ENCODE results near the gene PDE9A. TPM values are rescaled to one million over a fixed set of nuclear protein-coding genes. Genes with fewer than 3 reads are reported as not detected.

Gene PDE9A
- total RNA-seq, 1 donor from 2014 or later: 31.4 TPM

GRCh38 chr21:42679319-42680057 is 26.1 kb downstream of the PDE9A start:
- H3K4me1 Mint-ChIP-seq: peaks cover 45% of the 10 kb centered on the region
- H3K9me3 Mint-ChIP-seq: no peaks in the 10 kb centered on the region
- TF ChIP-seq CTCF (conservative IDR thresholded peaks at IDR 0.05): no peak
- H3K4me3 Mint-ChIP-seq: no peak overlapping the region
- H3K36me3 Mint-ChIP-seq (ENCODE audit: low read depth): peaks cover 12% of the 10 kb centered on the region
- no peaks in the 10 kb centered on the region for H3K27me3 Mint-ChIP-seq (ENCODE audit: low read depth)
- no peak overlapping the region for H3K27ac Mint-ChIP-seq (ENCODE audit: unreplicated experiment)
- no peak for DNase-seq (ENCODE audit: low read depth, low spot score)

- Mint-ChIP-seq H3K4me1 (peaks cover 40% of the 10 kb centered on the region), H3K9me3 (no peaks in the 10 kb centered on the region), H3K27ac (ENCODE audit: unreplicated experiment) (no peak overlapping the region), H3K36me3 (ENCODE audit: low read depth) (peaks cover 12% of the 10 kb centered on the region), H3K4me3 (no peak overlapping the region), H3K27me3 (ENCODE audit: low read depth) (no peaks in the 10 kb centered on the region)
- no peak for TF ChIP-seq CTCF (conservative IDR thresholded peaks at IDR 0.05)
- DNase-seq (ENCODE audit: low read depth, low spot score): no peak
Observed at GRCh38 chr21:42680058-42680330, 26.6 kb downstream of the PDE9A start.

- H3K27ac Mint-ChIP-seq (ENCODE audit: unreplicated experiment): no peak overlapping the region
- H3K4me3 Mint-ChIP-seq: no peak overlapping the region
- H3K4me1 Mint-ChIP-seq: peaks cover 36% of the 10 kb centered on the region
- no peaks in the 10 kb centered on the region for H3K9me3 Mint-ChIP-seq
- no peaks in the 10 kb centered on the region for H3K27me3 Mint-ChIP-seq (ENCODE audit: low read depth)
- peaks cover 12% of the 10 kb centered on the region for H3K36me3 Mint-ChIP-seq (ENCODE audit: low read depth)
- DNase-seq (ENCODE audit: low read depth, low spot score): no peak
- no peak for TF ChIP-seq CTCF (conservative IDR thresholded peaks at IDR 0.05)
Observed at GRCh38 chr21:42680429-42680828, 27.0 kb downstream of the PDE9A start.

GRCh38 chr21:42681296-42682206 is 28.1 kb downstream of the PDE9A start:
- Mint-ChIP-seq H3K4me1 (peaks cover 25% of the 10 kb centered on the region), H3K9me3 (no peaks in the 10 kb centered on the region), H3K27me3 (ENCODE audit: low read depth) (no peaks in the 10 kb centered on the region), H3K36me3 (ENCODE audit: low read depth) (peaks cover 3% of the 10 kb centered on the region), H3K27ac (ENCODE audit: unreplicated experiment) (no peak overlapping the region), H3K4me3 (no peak overlapping the region)
- no peak for DNase-seq (ENCODE audit: low read depth, low spot score)
- TF ChIP-seq CTCF (conservative IDR thresholded peaks at IDR 0.05): no peak

- H3K4me3 Mint-ChIP-seq: no peak overlapping the region
- H3K27me3 Mint-ChIP-seq (ENCODE audit: low read depth): no peaks in the 10 kb centered on the region
- H3K4me1 Mint-ChIP-seq: peaks cover 14% of the 10 kb centered on the region
- no peaks in the 10 kb centered on the region for H3K9me3 Mint-ChIP-seq
- no peak for DNase-seq (ENCODE audit: low read depth, low spot score)
- peaks cover 8% of the 10 kb centered on the region for H3K36me3 Mint-ChIP-seq (ENCODE audit: low read depth)
- H3K27ac Mint-ChIP-seq (ENCODE audit: unreplicated experiment): no peak overlapping the region
- TF ChIP-seq CTCF (conservative IDR thresholded peaks at IDR 0.05): no peak
Observed at GRCh38 chr21:42682661-42683210, 29.3 kb downstream of the PDE9A start.

Data from neural crest cell (in vitro differentiated cells).